Endothelial cell of umbilical vein (primary cell): ENCODE measurements around the gene NCAPG2. TPM values are rescaled to one million over a fixed set of nuclear protein-coding genes. Genes with fewer than 3 reads are reported as not detected.

ENCODE experiments used
- BruUV-seq: library from RNA; stranded (reverse); fragments of 400-500 nt; replicated peaks from 2 replicates; lab custom pipeline; 2021; lab: Mats Ljungman, UMichigan
- CTCF ChIA-PET: fragments of 300-600, 350-600 bp; sonication (Branson Sonifier 250); formaldehyde crosslinking; loops from one replicate; lab custom pipeline; 2021; ENCODE audit warnings: antibody characterized with exemption, inconsistent platforms; lab: Charles Lee
- POLR2A ChIA-PET: fragments of 300-600, 350-600 bp; sonication (Branson Sonifier 250); formaldehyde crosslinking; loops from one replicate; lab custom pipeline; 2021; ENCODE audit warnings: antibody characterized with exemption, inconsistent platforms; lab: Charles Lee
- DNase-seq: peaks from one replicate; pipeline ENCODE4 v3.0.0-alpha.2; 2011; ENCODE audit warnings: low read depth, low spot score
- FAIRE-seq: peaks from 2 replicates; lab custom pipeline; 2011; peaks lifted over from hg19 to GRCh38; lab: Jason Lieb, UNC
- H2AFZ ChIP-seq: 2 replicates; pipeline ENCODE4 v1.6.0; 2012; ENCODE audit warnings: low read depth, low read length, control low read depth, inconsistent platforms
- H3K27ac ChIP-seq: 2 replicates; pipeline ENCODE4 v1.5.1; 2011; ENCODE audit warnings: low read depth, mild to moderate bottlenecking, control low read depth, low read length, moderate library complexity; ENCODE audit not compliant: insufficient read depth
- H3K27me3 ChIP-seq, 2 experiments: 2 replicates each; pipeline versions ENCODE4 v1.6.0 to v1.6.1; 2011; ENCODE audit warnings: low read length in 2 of 2, mixed read lengths in 1 of 2; ENCODE audit not compliant: control insufficient read depth in 2 of 2, insufficient read depth in 2 of 2
- H3K36me3 ChIP-seq, 2 experiments: 2 replicates in 1 of 2; 3 replicates in 1 of 2; pipeline ENCODE4 v1.5.1; 2011; ENCODE audit warnings: low read length in 2 of 2, mild to moderate bottlenecking in 1 of 2, moderate library complexity in 1 of 2; ENCODE audit not compliant: control insufficient read depth in 2 of 2, insufficient read depth in 2 of 2; ENCODE audit errors: extremely low read depth in 1 of 2
- H3K4me1 ChIP-seq: 3 replicates; pipeline ENCODE4 v1.5.1; 2011; ENCODE audit warnings: mild to moderate bottlenecking, low read length; ENCODE audit not compliant: control insufficient read depth, insufficient read depth; ENCODE audit errors: extremely low read depth
- H3K4me2 ChIP-seq: 2 replicates; pipeline ENCODE4 v1.6.1; 2011; ENCODE audit warnings: low read length, control low read depth, mixed read lengths; ENCODE audit not compliant: insufficient read depth
- H3K4me3 ChIP-seq, 3 experiments: fragments of 200-600 bp in 1 of 3; sonication (generic), shearing (Covaris generic) in 1 of 3; replicated peaks in 1 of 3; 2 replicates each; pipeline ENCODE4 v1.5.1; 2011 to 2016; ENCODE audit warnings: control low read depth in 3 of 3, low read length in 3 of 3, mild to moderate bottlenecking in 2 of 3, inconsistent platforms in 1 of 3, low read depth in 1 of 3, moderate library complexity in 1 of 3; ENCODE audit not compliant: insufficient read depth in 1 of 3
- H3K79me2 ChIP-seq: 2 replicates; pipeline ENCODE4 v1.6.0; 2012; ENCODE audit warnings: low read length, inconsistent platforms; ENCODE audit not compliant: control insufficient read depth, insufficient read depth
- H3K9ac ChIP-seq: replicated peaks from 2 replicates; pipeline ENCODE3; 2011; ENCODE audit warnings: low read length, control low read depth; ENCODE audit not compliant: insufficient read depth; ENCODE audit errors: extremely low read depth
- H3K9me1 ChIP-seq: replicated peaks from 3 replicates; pipeline ENCODE4 v1.6.0; 2011; ENCODE audit warnings: mild to moderate bottlenecking, low read length; ENCODE audit not compliant: control insufficient read depth, insufficient read depth; ENCODE audit errors: extremely low read depth
- H3K9me3 ChIP-seq: replicated peaks from 2 replicates; pipeline ENCODE4 v1.5.1; 2012; ENCODE audit warnings: low read length, inconsistent platforms; ENCODE audit not compliant: control insufficient read depth, insufficient read depth
- H4K20me1 ChIP-seq: replicated peaks from 2 replicates; pipeline ENCODE3; 2011; ENCODE audit warnings: mild to moderate bottlenecking, low read length; ENCODE audit not compliant: control insufficient read depth, insufficient read depth; ENCODE audit errors: extremely low read depth
- CTCF ChIP-seq, 2 donors: IDR thresholded peaks; 1 replicate in 1 of 2; 2 replicates in 1 of 2; pipeline ENCODE4 v1.5.1; 2011; ENCODE audit warnings: low read length in 2 of 2, mild to moderate bottlenecking in 2 of 2, moderate library complexity in 2 of 2, control low read depth in 1 of 2, inconsistent platforms in 1 of 2, low read depth in 1 of 2; ENCODE audit not compliant: insufficient read depth in 1 of 2; ENCODE audit errors: extremely low read depth in 1 of 2
- EZH2 ChIP-seq: IDR thresholded peaks from 2 replicates; pipeline ENCODE4 v1.6.1; 2012; ENCODE audit warnings: borderline replicate concordance, low read depth, mild to moderate bottlenecking, moderate library complexity, low read length, inconsistent platforms; ENCODE audit not compliant: severe bottlenecking
- FOS ChIP-seq: IDR thresholded peaks from 2 replicates; pipeline ENCODE4 v1.6.1; 2011; ENCODE audit warnings: mild to moderate bottlenecking, low read length, moderate library complexity, borderline replicate concordance; ENCODE audit not compliant: insufficient read depth
- GATA2 ChIP-seq: IDR thresholded peaks from 2 replicates; pipeline ENCODE4 v1.7.0; 2011; ENCODE audit warnings: low read depth, mild to moderate bottlenecking, moderate library complexity, mixed read lengths, low read length; ENCODE audit not compliant: insufficient read length, insufficient read depth
- JUN ChIP-seq: IDR thresholded peaks from 2 replicates; pipeline ENCODE4 v1.6.1; 2011; ENCODE audit warnings: borderline replicate concordance, low read depth; ENCODE audit not compliant: insufficient read length, insufficient read depth
- MAX ChIP-seq: IDR thresholded peaks from 2 replicates; pipeline ENCODE4 v1.6.1; 2011; ENCODE audit not compliant: insufficient read depth, insufficient read length
- MYC ChIP-seq: IDR thresholded peaks from one replicate; pipeline ENCODE4 v1.6.1; 2011; ENCODE audit warnings: mild to moderate bottlenecking, low read depth, low read length
- POLR2A ChIP-seq: IDR thresholded peaks from 2 replicates; pipeline ENCODE4 v1.6.1; 2012; ENCODE audit warnings: low read depth, mild to moderate bottlenecking, control low read depth, low read length
- POLR2AphosphoS5 ChIP-seq: IDR thresholded peaks from 2 replicates; pipeline ENCODE4 v1.6.1; 2012; ENCODE audit warnings: low read depth, mild to moderate bottlenecking, control low read depth, low read length, moderate library complexity; ENCODE audit not compliant: insufficient read depth
- dilution Hi-C: fragments of 300-500 bp; cut with MboI; formaldehyde crosslinking; loops from one replicate; pipeline ENCODE4 v1.15.0; 2019; ENCODE audit warnings: low sequenced_read_pairs; ENCODE audit not compliant: extremely low pct_ligation_motif_present
- intact Hi-C: fragments of 100-400 bp; cut with micrococcal nuclease; formaldehyde crosslinking; loops from one replicate; pipeline ENCODE4 v1.10.0; 2022
- polyA plus RNA-seq, 4 experiments: library from polyadenylated mRNA; depleted of rRNA in 3 of 4; stranded (reverse) in 3 of 4; unstranded in 1 of 4; fragments of >200 nt; gene quantifications; 2 replicates each; pipeline versions ENCODE4 v1.2.1 to v1.2.3, GENCODE V29; 2011 to 2012; ENCODE audit warnings: missing spikeins in 1 of 4
- total RNA-seq: library from RNA; stranded (reverse); gene quantifications from 2 replicates; pipeline ENCODE4 v1.2.3, GENCODE V29; 2021

Gene NCAPG2
- total and polyA plus RNA-seq, 2 donors (not counting 3 experiments of a cell fraction or from before 2014, with no cell fraction given) = 19.2 to 62.3 TPM

- CTCF ChIA-PET = no interaction called here
- no TSS peak for BruUV-seq
- no peaks in the 10 kb centered on the region for H4K20me1 ChIP-seq
Observed at GRCh38 chr7:158596309-158596708, 108.3 kb downstream of the NCAPG2 start.

More at GRCh38 chr7:158596309-158596708, 108.3 kb downstream of the NCAPG2 start:
- no peak overlapping the region for H3K4me2 ChIP-seq
- no peaks in the 10 kb centered on the region for H3K9me3 ChIP-seq
- no peak overlapping the region for H2AFZ ChIP-seq
- no peaks in the 10 kb centered on the region for H3K27me3 ChIP-seq
- H3K9me1 ChIP-seq = no peaks in the 10 kb centered on the region
- POLR2A ChIA-PET = no interaction called here
- no peak overlapping the region for H3K9ac ChIP-seq
- FAIRE-seq = no peak
- no peak overlapping the region for H3K27ac ChIP-seq
- intact Hi-C loops = loop anchor here (5.0 kb wide), 1 partner anchor 376 kb away; no protein-coding TSS in a partner anchor
- H3K36me3 ChIP-seq = no peaks in the 10 kb centered on the region
- DNase-seq = no peak
- no peak overlapping the region for H3K4me3 ChIP-seq
- H3K4me1 ChIP-seq = no peaks in the 10 kb centered on the region
- H3K79me2 ChIP-seq = no peaks in the 10 kb centered on the region
- TF ChIP-seq FOS (no peak), CTCF (IDR thresholded peaks at IDR 0.05; ENCODE audit: extremely low read depth in 1 of 2, insufficient read depth in 1 of 2, low read depth in 1 of 2, low read length in 2 of 2) (no peak), EZH2 (no peak), GATA2 (no peak), JUN (no peak), MYC (no peak), POLR2A (no peak), POLR2AphosphoS5 (no peak), MAX (no peak)
- dilution Hi-C loops = no loop called here
